HG02678 (cell line): ENCODE data around the gene NCKAP1.
"Not testable (repeated sequence)": the region's sequence is repeated elsewhere in the genome, so short reads cannot be mapped to it uniquely, and the experiment has no call there.

Experiments used
- ATAC-seq: cut with Tn5 transposase; IDR thresholded peaks from one replicate; pipeline ENCODE4 v1.9.1; 2021; ENCODE audit warnings: mild to moderate bottlenecking, moderate library complexity; ENCODE audit not compliant: unreplicated experiment

Gene NCKAP1

GRCh38 chr2:183037074-183037552 lies 1.1 kb downstream of the NCKAP1 start:
- no peak for ATAC-seq

GRCh38 chr2:183035954-183036669 lies 2.1 kb downstream of the NCKAP1 start:
- peak; percentile 59 for ATAC-seq

GRCh38 chr2:183035298-183035953 lies 2.8 kb downstream of the NCKAP1 start:
- no peak for ATAC-seq

GRCh38 chr2:183034806-183035205 lies 3.5 kb downstream of the NCKAP1 start:
- no peak for ATAC-seq

- ATAC-seq, result no peak
These were observed 4.3 kb downstream of the NCKAP1 start for GRCh38 chr2:183033951-183034350.

GRCh38 chr2:183031911-183032794 lies 6.1 kb downstream of the NCKAP1 start:
- ATAC-seq, result no peak

- no peak for ATAC-seq
These were observed 9.0 kb downstream of the NCKAP1 start for GRCh38 chr2:183029219-183029618.

- ATAC-seq, result no peak
These were observed 10.1 kb downstream of the NCKAP1 start for GRCh38 chr2:183028108-183028507.

- no peak for ATAC-seq
These were observed 10.8 kb downstream of the NCKAP1 start for GRCh38 chr2:183027443-183027842.

- ATAC-seq, result no peak
These were observed 11.8 kb downstream of the NCKAP1 start for GRCh38 chr2:183026424-183026823.

GRCh38 chr2:183025993-183026392 lies 12.3 kb downstream of the NCKAP1 start:
- no peak for ATAC-seq

GRCh38 chr2:183024339-183025095 lies 13.7 kb downstream of the NCKAP1 start:
- ATAC-seq, result no peak

GRCh38 chr2:183022711-183023110 lies 15.5 kb downstream of the NCKAP1 start:
- ATAC-seq, result no peak

GRCh38 chr2:183021613-183022012 lies 16.6 kb downstream of the NCKAP1 start:
- ATAC-seq, result no peak

GRCh38 chr2:183019718-183020442 lies 18.4 kb downstream of the NCKAP1 start:
- ATAC-seq, result no peak

- ATAC-seq, result not testable (repeated sequence)
These were observed 20.4 kb downstream of the NCKAP1 start for GRCh38 chr2:183017845-183018244.

- no peak for ATAC-seq
These were observed 24.3 kb downstream of the NCKAP1 start for GRCh38 chr2:183014005-183014404.

GRCh38 chr2:183011743-183012142 lies 26.5 kb downstream of the NCKAP1 start:
- no peak for ATAC-seq

GRCh38 chr2:183010112-183010511 lies 28.1 kb downstream of the NCKAP1 start:
- no peak for ATAC-seq
